Measurements from ENCODE around the gene USP5.

USP5 gene

DNA sequence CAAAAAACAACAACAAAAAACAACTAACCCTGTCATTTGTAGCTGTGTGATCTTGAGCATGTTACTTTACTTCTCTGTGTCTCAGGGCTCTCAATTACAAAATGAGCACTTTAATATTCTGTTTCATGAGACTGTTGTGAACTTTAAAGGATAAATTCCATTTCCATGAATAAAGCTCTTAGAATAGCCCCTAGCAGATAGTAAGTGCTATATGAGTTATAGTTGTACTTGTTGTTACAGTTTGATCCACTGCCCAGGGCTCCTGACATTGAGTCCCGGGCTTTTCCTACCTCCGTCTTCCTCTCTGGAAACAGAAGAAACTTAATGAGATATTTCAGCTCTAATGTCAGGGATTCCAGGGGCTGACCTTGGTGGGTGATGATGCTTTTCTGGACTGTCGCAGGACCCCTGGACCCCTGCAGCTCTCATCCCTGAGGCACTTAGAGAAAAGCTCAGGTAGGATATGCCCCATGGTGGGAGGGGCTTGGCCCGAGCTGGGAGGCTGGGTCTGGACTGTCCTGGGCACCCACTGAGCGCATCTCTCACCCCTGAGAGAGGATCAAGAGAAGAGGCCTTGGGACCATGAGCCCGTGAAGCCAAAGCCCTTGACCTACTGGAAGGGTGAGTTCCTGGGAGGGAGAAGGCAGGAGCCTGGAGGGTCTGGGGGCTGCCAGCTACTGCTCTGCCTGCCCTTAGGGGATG, 18.6 kb upstream of the USP5 start:
- Histone ChIP-seq H4K20me1 (ENCODE audit: low read depth, low read length) (no peaks in the 10 kb centered on the region), H3K36me3 (ENCODE audit: low read length) (no peaks in the 10 kb centered on the region), H3F3A (ENCODE audit: insufficient read depth) (no peaks in the 10 kb centered on the region), H3K79me2 (ENCODE audit: insufficient read depth, low read length) (no peaks in the 10 kb centered on the region), H3K4me3 (ENCODE audit: insufficient read depth, low read length, poor library complexity, severe bottlenecking) (no peak overlapping the region), H3K27ac (ENCODE audit: low read depth, low read length) (no peak overlapping the region), H2AFZ (ENCODE audit: low read depth, low read length, severe bottlenecking) (no peak overlapping the region), H3K27me3 (ENCODE audit: low read length) (no peaks in the 10 kb centered on the region), H3K9me3 (ENCODE audit: insufficient read depth, low read length) (no peaks in the 10 kb centered on the region), H3K4me2 (ENCODE audit: low read depth, low read length, poor library complexity, severe bottlenecking) (no peak overlapping the region), H3K9me2 (replicated peaks; ENCODE audit: insufficient read depth, low read length) (no peaks in the 10 kb centered on the region), H3K9ac (ENCODE audit: low read length) (no peak overlapping the region)
- TF ChIP-seq, protein P1, sequence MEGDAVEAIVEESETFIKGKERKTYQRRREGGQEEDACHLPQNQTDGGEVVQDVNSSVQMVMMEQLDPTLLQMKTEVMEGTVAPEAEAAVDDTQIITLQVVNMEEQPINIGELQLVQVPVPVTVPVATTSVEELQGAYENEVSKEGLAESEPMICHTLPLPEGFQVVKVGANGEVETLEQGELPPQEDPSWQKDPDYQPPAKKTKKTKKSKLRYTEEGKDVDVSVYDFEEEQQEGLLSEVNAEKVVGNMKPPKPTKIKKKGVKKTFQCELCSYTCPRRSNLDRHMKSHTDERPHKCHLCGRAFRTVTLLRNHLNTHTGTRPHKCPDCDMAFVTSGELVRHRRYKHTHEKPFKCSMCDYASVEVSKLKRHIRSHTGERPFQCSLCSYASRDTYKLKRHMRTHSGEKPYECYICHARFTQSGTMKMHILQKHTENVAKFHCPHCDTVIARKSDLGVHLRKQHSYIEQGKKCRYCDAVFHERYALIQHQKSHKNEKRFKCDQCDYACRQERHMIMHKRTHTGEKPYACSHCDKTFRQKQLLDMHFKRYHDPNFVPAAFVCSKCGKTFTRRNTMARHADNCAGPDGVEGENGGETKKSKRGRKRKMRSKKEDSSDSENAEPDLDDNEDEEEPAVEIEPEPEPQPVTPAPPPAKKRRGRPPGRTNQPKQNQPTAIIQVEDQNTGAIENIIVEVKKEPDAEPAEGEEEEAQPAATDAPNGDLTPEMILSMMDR (IDR thresholded peaks at IDR 0.05; ENCODE audit: insufficient read depth, low read length, poor library complexity, severe bottlenecking) = no peak
- TF ChIP-seq EZH2phosphoT487 (conservative IDR thresholded peaks at IDR 0.05; ENCODE audit: low read length) = no peak

DNA sequence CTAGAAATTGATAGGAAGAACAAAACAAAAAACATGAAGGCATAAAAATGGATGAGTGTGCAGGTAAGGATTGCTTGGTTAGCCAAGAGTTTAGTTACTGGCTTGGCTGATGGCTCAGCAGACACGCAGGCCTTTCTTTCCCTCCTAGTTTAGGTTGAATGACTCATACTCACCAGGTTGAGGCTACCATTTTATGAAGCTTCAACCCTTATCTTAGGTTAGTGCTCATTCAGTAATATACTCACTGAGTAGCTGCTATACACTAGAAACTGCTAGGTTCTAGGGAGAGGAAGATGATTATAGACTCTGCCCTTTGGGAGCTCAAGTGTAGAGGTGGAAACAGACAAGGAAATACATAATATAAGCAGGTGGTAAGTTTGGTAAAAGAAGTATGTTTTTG, 17.7 kb upstream of the USP5 start:
- Histone ChIP-seq H3K27ac (ENCODE audit: low read depth, low read length) (no peak overlapping the region), H3F3A (ENCODE audit: insufficient read depth) (no peaks in the 10 kb centered on the region), H3K36me3 (ENCODE audit: low read length) (no peaks in the 10 kb centered on the region), H3K27me3 (ENCODE audit: low read length) (no peaks in the 10 kb centered on the region), H3K4me2 (ENCODE audit: low read depth, low read length, poor library complexity, severe bottlenecking) (no peak overlapping the region), H3K9me2 (replicated peaks; ENCODE audit: insufficient read depth, low read length) (no peaks in the 10 kb centered on the region), H3K4me3 (ENCODE audit: insufficient read depth, low read length, poor library complexity, severe bottlenecking) (no peak overlapping the region), H3K9ac (ENCODE audit: low read length) (no peak overlapping the region), H4K20me1 (ENCODE audit: low read depth, low read length) (no peaks in the 10 kb centered on the region), H2AFZ (ENCODE audit: low read depth, low read length, severe bottlenecking) (no peak overlapping the region), H3K79me2 (ENCODE audit: insufficient read depth, low read length) (no peaks in the 10 kb centered on the region), H3K9me3 (ENCODE audit: insufficient read depth, low read length) (no peaks in the 10 kb centered on the region)
- TF ChIP-seq, protein P1 (IDR thresholded peaks at IDR 0.05; ENCODE audit: insufficient read depth, low read length, poor library complexity, severe bottlenecking) = no peak
- no peak for TF ChIP-seq EZH2phosphoT487 (conservative IDR thresholded peaks at IDR 0.05; ENCODE audit: low read length)

DNA sequence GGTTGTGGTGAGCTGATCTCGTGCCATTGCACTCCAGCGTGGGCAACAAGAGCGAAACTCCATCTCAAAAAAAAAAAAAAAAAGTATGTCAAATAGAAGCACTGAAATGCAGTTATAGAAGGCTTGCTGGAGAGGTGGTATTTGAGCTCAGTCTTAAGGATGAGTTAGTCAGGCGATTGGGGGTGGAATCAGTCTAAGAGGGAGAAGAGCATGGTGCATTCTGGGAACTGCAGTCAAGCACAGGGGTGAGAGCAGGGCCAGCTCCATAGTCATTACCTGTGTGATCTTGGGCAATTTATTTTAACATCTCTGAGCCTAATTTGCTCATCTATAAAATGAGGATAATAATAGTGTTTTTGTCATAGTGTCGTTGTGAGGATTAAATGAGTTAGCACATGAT, 17.1 kb upstream of the USP5 start:
- H3K27ac ChIP-seq (ENCODE audit: low read depth, low read length) = no peak overlapping the region
- no peaks in the 10 kb centered on the region for H3K9me3 ChIP-seq (ENCODE audit: insufficient read depth, low read length)
- H3F3A ChIP-seq (ENCODE audit: insufficient read depth) = no peaks in the 10 kb centered on the region
- H3K27me3 ChIP-seq (ENCODE audit: low read length) = no peaks in the 10 kb centered on the region
- H3K79me2 ChIP-seq (ENCODE audit: insufficient read depth, low read length) = no peaks in the 10 kb centered on the region
- no peak overlapping the region for H3K9ac ChIP-seq (ENCODE audit: low read length)
- H4K20me1 ChIP-seq (ENCODE audit: low read depth, low read length) = no peaks in the 10 kb centered on the region
- no peak overlapping the region for H3K4me3 ChIP-seq (ENCODE audit: insufficient read depth, low read length, poor library complexity, severe bottlenecking)
- H3K9me2 ChIP-seq (replicated peaks; ENCODE audit: insufficient read depth, low read length) = no peaks in the 10 kb centered on the region
- H3K4me2 ChIP-seq (ENCODE audit: low read depth, low read length, poor library complexity, severe bottlenecking) = no peak overlapping the region
- TF ChIP-seq, protein P1 (IDR thresholded peaks at IDR 0.05; ENCODE audit: insufficient read depth, low read length, poor library complexity, severe bottlenecking) = no peak
- no peak for TF ChIP-seq EZH2phosphoT487 (conservative IDR thresholded peaks at IDR 0.05; ENCODE audit: low read length)
- no peak overlapping the region for H2AFZ ChIP-seq (ENCODE audit: low read depth, low read length, severe bottlenecking)
- H3K36me3 ChIP-seq (ENCODE audit: low read length) = no peaks in the 10 kb centered on the region
